Glutamatergic neuron (in vitro differentiated cells): ENCODE data around the gene HABP4. TPM values are rescaled to one million over a fixed set of nuclear protein-coding genes. Genes with fewer than 3 reads are reported as not detected.

Experiments
- DNase-seq: peaks from one replicate; pipeline ENCODE4 v3.0.0; 2022
- H3K27ac Mint-ChIP-seq: one replicate; pipeline ENCODE4 v1.8.0; 2020; ENCODE audit warnings: mild to moderate bottlenecking, mixed read lengths, inconsistent platforms; ENCODE audit not compliant: unreplicated experiment
- H3K27me3 Mint-ChIP-seq: one replicate; pipeline ENCODE4 v1.8.0; 2020; ENCODE audit warnings: mild to moderate bottlenecking, moderate library complexity, mixed read lengths, inconsistent platforms; ENCODE audit not compliant: unreplicated experiment
- H3K36me3 Mint-ChIP-seq: one replicate; pipeline ENCODE4 v1.8.0; 2020; ENCODE audit warnings: mild to moderate bottlenecking, mixed read lengths, inconsistent platforms; ENCODE audit not compliant: unreplicated experiment
- H3K4me1 Mint-ChIP-seq: one replicate; pipeline ENCODE4 v1.8.0; 2020; ENCODE audit warnings: mild to moderate bottlenecking, low read depth, mixed read lengths, inconsistent platforms; ENCODE audit not compliant: unreplicated experiment
- H3K4me3 Mint-ChIP-seq: one replicate; pipeline ENCODE4 v1.8.0; 2020; ENCODE audit warnings: mild to moderate bottlenecking, mixed read lengths, inconsistent platforms; ENCODE audit not compliant: unreplicated experiment
- H3K9me3 Mint-ChIP-seq: one replicate; pipeline ENCODE4 v1.8.0; 2020; ENCODE audit warnings: mild to moderate bottlenecking, moderate library complexity, mixed read lengths, inconsistent platforms; ENCODE audit not compliant: unreplicated experiment
- total RNA-seq: library from RNA; stranded (reverse); fragmentation: NEBNext Ultra II Directional; extraction: Animal tissue kit (Norgen Biotek cat#: 25700); gene quantifications from one replicate; pipeline ENCODE4 v1.2.1, GENCODE V29; 2021; ENCODE audit not compliant: unreplicated experiment
- TF ChIP-seq, protein P1 (sequence below): fragments of 200-600 bp; sonication (generic); IDR thresholded peaks from one replicate; pipeline ENCODE4 v1.5.0; 2021; ENCODE audit not compliant: partially characterized antibody, unreplicated experiment

The HABP4 gene
- total RNA-seq, 1 donor from 2014 or later = 21.4 TPM

GRCh38 chr9:96450613-96451528 is 902 bp downstream of the HABP4 start:
- Mint-ChIP-seq H3K27me3 (peaks cover 6% of the 10 kb centered on the region), H3K27ac (no peak overlapping the region), H3K36me3 (no peaks in the 10 kb centered on the region), H3K4me3 (peak overlapping the region; percentile 95), H3K4me1 (peaks cover 11% of the 10 kb centered on the region), H3K9me3 (peaks cover 6% of the 10 kb centered on the region)
- TF ChIP-seq, protein P1, sequence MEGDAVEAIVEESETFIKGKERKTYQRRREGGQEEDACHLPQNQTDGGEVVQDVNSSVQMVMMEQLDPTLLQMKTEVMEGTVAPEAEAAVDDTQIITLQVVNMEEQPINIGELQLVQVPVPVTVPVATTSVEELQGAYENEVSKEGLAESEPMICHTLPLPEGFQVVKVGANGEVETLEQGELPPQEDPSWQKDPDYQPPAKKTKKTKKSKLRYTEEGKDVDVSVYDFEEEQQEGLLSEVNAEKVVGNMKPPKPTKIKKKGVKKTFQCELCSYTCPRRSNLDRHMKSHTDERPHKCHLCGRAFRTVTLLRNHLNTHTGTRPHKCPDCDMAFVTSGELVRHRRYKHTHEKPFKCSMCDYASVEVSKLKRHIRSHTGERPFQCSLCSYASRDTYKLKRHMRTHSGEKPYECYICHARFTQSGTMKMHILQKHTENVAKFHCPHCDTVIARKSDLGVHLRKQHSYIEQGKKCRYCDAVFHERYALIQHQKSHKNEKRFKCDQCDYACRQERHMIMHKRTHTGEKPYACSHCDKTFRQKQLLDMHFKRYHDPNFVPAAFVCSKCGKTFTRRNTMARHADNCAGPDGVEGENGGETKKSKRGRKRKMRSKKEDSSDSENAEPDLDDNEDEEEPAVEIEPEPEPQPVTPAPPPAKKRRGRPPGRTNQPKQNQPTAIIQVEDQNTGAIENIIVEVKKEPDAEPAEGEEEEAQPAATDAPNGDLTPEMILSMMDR = no peak
- peak; percentile 45 for DNase-seq

DNA sequence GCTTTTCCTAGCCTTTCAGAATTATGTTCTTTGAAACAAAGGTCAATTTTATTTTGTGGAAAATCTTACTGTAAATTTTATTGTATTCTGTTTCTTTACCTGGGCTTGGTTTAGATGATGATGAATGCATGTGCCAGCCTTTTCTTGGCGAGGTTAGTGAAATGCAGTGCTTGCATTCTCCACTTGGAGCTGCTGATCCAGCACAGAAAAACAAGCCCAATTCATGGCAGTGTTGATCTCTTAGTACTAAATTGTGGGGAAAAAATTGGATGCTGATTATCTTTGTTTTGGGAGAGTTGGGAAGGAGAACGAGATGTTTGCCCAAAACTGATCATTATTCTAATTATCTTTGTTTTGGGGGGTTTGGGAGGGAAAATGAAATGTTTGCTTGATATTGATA is 3.7 kb downstream of the HABP4 start:
- H3K27ac Mint-ChIP-seq = no peak overlapping the region
- TF ChIP-seq, protein P1 = peak; percentile 37
- peaks cover 8% of the 10 kb centered on the region for H3K9me3 Mint-ChIP-seq

GRCh38 chr9:96457266-96457665 is 7.3 kb downstream of the HABP4 start:
- Mint-ChIP-seq H3K4me1 (no peaks in the 10 kb centered on the region), H3K4me3 (no peak overlapping the region), H3K36me3 (no peaks in the 10 kb centered on the region), H3K27ac (no peak overlapping the region), H3K9me3 (peaks cover 2% of the 10 kb centered on the region), H3K27me3 (no peaks in the 10 kb centered on the region)
- no peak for DNase-seq
- TF ChIP-seq, protein P1 = no peak

More for the DNA sequence above, 3.7 kb downstream of the HABP4 start:
- Mint-ChIP-seq H3K27me3 (peaks cover 6% of the 10 kb centered on the region), H3K4me3 (no peak overlapping the region), H3K4me1 (peaks cover 10% of the 10 kb centered on the region), H3K36me3 (no peaks in the 10 kb centered on the region)
- DNase-seq = no peak

DNA sequence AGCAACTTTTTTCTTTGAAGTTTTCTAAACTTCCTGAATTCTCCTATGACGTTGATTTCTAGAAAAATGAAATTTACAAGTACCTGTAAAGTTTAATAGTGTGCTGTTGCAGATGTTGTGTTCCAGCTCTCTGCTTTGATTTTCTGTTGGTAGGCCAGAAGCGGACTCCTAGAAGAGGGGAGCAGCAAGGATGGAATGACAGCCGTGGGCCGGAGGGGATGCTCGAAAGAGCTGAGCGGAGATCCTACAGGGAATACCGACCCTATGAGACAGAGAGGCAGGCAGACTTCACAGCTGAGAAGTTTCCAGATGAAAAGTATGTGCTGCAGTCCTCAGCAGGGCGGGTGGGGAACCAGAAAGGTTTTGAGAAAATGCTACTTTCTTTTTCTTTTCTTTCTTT is 8.3 kb downstream of the HABP4 start:
- no peak for DNase-seq
- TF ChIP-seq, protein P1 = no peak
- Mint-ChIP-seq H3K4me1 (no peaks in the 10 kb centered on the region), H3K9me3 (peaks cover 2% of the 10 kb centered on the region), H3K27me3 (no peaks in the 10 kb centered on the region), H3K4me3 (no peak overlapping the region), H3K27ac (no peak overlapping the region), H3K36me3 (no peaks in the 10 kb centered on the region)
